ENCODE measurements around the gene PTPRF.

Gene PTPRF

GRCh38 chr1:43513471-43514173, 17.1 kb upstream of the PTPRF start:
- DNase-seq (ENCODE audit: low spot score), result no peak

- DNase-seq (ENCODE audit: low spot score), result no peak
Observed at GRCh38 chr1:43518935-43519686, 11.6 kb upstream of the PTPRF start.

- DNase-seq (ENCODE audit: low spot score), result no peak
Observed at GRCh38 chr1:43520100-43520778, 10.4 kb upstream of the PTPRF start.

GRCh38 chr1:43521078-43521477, 9.6 kb upstream of the PTPRF start:
- DNase-seq (ENCODE audit: low spot score), result no peak

- no peak for DNase-seq (ENCODE audit: low spot score)
Observed at GRCh38 chr1:43521756-43522155, 8.9 kb upstream of the PTPRF start.

- DNase-seq (ENCODE audit: low spot score), result no peak
Observed at GRCh38 chr1:43522431-43522775, 8.3 kb upstream of the PTPRF start.

- DNase-seq (ENCODE audit: low spot score), result no peak
Observed at GRCh38 chr1:43522776-43523480, 7.8 kb upstream of the PTPRF start.

- DNase-seq (ENCODE audit: low spot score), result no peak
Observed at GRCh38 chr1:43524804-43525203, 5.9 kb upstream of the PTPRF start.

- DNase-seq (ENCODE audit: low spot score), result no peak
Observed at GRCh38 chr1:43526002-43526401, 4.7 kb upstream of the PTPRF start.

- no peak for DNase-seq (ENCODE audit: low spot score)
Observed at GRCh38 chr1:43527111-43527878, 3.4 kb upstream of the PTPRF start.

GRCh38 chr1:43529206-43529731, 1.4 kb upstream of the PTPRF start:
- DNase-seq (ENCODE audit: low spot score), result peak; percentile 82

GRCh38 chr1:43531107-43531905, 623 bp downstream of the PTPRF start:
- DNase-seq (ENCODE audit: low spot score), result peak; percentile 26

- no peak for DNase-seq (ENCODE audit: low spot score)
Observed at GRCh38 chr1:43531906-43532584, 1.4 kb downstream of the PTPRF start.

- no peak for DNase-seq (ENCODE audit: low spot score)
Observed at GRCh38 chr1:43532716-43533115, 2.0 kb downstream of the PTPRF start.

- DNase-seq (ENCODE audit: low spot score), result no peak
Observed at GRCh38 chr1:43533584-43533983, 2.9 kb downstream of the PTPRF start.

- DNase-seq (ENCODE audit: low spot score), result no peak
Observed at GRCh38 chr1:43534256-43534655, 3.6 kb downstream of the PTPRF start.

- no peak for DNase-seq (ENCODE audit: low spot score)
Observed at GRCh38 chr1:43536196-43536863, 5.6 kb downstream of the PTPRF start.

GRCh38 chr1:43536864-43537358, 6.2 kb downstream of the PTPRF start:
- no peak for DNase-seq (ENCODE audit: low spot score)

- no peak for DNase-seq (ENCODE audit: low spot score)
Observed at GRCh38 chr1:43537423-43538142, 6.9 kb downstream of the PTPRF start.

Measured in germinal center (tissue), 1 donor.